Stimulated activated CD4-positive, alpha-beta T cell treated with anti-CD3 and anti-CD28 coated beads, TNF-alpha, amount 100 ng/mL, for 1 hour (primary cell): ENCODE measurements around the gene VPS35L.
"Not testable (repeated sequence)": the region's sequence is repeated elsewhere in the genome, so short reads cannot be mapped to it uniquely, and the experiment has no call there.

Experiments used
- DNase-seq, 3 donors: peaks; one replicate each; pipeline ENCODE4 v3.0.0-alpha.2; 2020; ENCODE audit warnings: low read depth in 3 of 3, low spot score in 1 of 3

VPS35L gene

DNA sequence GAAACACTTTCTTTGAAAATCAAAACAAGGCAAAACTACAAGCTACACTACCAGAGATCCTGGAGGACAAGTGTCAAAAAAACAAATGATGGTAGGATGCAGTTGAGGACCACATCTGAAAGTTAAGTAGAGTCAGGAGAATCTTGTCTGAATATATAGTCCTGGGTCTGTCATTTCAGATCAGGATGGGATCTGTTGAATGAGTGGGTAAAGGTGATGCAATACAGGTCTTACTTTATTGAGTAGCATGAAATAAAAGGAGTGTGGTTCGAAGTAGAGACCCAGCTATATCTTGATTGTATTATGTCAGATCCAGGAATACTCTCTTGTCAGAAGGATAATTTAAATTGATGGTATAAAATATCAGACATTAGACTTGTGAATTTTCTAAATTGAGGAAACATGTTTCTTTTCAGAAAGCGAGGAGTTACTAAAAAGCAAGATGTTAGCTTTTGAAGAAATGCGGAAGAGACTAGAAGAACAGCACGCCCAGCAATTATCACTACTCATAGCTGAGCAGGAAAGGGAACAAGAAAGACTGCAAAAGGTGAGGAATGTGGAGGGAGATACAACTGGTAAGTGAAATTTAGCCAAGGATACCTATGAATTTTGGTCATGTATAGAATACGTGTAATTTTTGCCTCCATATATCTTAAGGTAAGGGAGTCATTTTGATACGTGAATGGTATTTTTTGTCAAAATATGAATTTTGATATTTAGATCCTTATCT, 15.1 kb upstream of the VPS35L start:
- no peak for DNase-seq

DNA sequence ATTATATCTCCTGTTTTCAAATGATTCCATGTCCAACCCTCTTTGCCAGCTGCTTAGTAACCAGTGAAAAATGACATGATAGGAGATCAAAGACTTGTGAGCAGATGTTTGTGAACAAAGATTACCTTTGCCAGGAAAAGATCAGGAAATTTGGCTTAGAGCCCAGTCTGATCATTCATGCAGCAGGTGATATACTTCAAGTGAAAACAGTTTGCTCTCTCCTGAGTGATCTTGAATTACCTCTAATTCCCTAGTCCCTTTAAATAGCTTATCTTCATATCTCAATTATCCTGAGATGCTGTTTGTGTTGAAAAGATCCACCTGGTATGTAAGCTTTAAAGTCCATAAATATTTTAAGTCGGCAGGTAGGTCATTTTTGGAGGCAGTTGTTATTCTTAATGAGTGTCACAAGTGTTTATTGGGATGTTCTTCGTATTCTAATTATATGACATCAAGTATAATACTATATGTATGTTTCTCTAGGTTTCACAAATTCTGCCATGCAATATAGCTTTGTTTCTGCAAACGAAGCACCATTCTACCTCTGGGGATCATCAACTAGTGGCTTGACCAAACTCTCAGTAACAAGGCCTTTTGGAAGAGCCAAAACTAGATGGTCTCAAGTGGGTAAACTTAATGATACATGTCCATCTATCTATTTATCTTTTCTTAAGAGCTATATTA, 13.2 kb upstream of the VPS35L start:
- no peak for DNase-seq

DNA sequence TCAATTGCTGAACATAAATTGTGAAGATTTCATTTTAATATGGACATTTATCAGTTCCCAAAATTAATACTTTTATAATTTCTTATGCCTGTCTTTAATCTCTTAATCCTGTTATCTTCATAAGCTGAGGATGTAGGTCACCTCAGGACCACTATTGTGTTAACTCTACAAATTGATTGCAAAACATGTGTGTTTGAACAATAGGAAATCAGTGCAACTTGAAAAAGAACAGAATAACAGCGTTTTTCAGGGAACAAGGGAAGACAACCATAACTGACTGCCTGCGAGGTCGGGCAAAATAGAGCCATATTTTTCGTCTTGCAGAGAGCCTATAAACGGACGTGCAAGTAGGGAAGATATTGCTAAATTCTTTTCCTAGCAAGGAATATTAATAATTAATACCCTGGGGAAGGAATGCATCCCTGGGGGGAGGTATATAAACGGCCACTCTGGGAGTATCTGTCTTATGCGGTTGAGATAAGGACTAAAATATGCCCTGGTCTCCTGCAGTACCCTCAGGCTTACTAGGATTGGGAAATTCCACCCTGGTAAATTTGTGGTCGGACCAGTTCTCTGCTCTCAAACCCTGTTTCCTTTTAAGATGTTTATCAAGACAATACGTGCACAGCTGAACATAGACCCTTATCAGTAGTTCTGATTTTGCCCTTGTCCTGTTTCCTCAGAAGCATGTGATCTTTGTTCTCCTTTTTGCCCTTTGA, 12.1 kb upstream of the VPS35L start:
- not testable (repeated sequence) for DNase-seq

DNA sequence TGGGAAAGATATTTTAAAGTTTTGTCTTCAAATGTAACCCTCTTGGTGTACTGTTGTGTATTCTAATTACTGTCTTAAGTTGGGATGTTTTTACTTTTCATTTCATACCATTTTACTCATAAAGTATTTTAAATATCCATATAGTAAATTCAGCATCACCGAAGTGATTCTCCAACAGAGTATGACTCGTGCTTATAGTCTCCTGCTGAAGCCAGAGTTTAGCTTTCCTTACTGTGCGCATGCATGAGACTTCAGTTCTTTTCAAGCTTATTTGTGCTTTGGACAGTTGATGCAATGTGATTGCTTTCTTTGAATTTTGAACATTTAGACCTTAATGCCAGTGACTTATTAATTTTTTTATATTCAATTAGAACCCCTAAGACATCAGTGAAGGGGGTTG, 7.4 kb upstream of the VPS35L start:
- no peak for DNase-seq

DNA sequence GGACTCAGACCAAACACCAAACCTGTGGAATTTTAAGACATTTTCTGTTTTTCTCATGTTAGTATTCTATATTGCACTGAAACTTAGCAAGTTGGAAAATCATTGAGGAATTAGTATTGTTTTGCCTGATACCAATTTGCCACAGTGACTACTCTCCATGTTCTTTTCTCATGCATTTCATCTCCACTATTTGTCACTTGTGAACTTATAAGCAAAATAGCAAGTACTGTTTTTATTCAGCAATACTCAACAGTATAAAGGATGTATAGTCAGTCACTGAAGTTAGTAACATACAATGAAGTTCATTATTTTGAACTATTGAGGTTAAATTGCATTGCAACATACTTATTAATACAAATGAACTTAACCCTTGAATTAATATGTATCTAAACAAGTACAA, 5.8 kb upstream of the VPS35L start:
- DNase-seq: no peak

DNA sequence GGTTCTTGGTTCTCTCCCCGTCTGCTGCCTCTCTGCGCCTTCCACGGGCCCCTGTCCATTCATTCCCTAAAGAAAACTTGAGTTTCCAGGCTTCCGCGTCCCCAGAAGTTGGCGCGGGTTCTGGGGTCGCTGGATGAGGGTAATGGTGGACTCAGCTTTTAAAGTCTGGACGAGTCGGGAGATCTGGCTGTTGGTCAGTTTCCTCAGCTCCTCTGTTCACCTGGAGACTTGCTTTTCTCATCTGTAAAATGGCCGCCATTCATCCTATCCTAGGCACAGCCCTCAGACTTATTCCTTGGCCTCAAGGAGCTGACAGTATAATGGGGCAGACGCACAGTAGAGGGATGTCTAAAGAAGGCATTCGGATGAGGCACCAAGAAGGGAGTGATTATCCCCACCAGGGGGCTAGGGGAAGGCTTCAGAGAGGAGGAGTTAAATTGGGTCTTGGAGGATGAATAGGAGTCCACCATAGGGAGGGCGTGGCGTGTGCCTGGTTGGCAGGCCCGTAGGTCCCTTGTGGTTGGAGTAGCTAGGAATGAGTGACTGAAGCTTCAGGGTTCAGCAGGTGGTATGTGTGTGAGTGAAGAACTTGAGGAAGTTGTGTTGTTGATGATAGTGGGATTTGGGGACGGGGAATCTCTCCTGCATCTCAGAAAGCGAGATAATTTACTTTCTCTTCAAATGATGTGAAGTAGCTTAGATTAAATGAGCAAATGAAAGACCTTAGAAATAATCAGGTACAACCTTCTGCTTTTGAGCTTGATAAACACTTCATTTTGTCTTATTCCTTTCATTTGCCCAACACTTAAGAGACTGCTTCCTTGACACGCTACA, 652 bp downstream of the VPS35L start:
- DNase-seq: no peak

DNA sequence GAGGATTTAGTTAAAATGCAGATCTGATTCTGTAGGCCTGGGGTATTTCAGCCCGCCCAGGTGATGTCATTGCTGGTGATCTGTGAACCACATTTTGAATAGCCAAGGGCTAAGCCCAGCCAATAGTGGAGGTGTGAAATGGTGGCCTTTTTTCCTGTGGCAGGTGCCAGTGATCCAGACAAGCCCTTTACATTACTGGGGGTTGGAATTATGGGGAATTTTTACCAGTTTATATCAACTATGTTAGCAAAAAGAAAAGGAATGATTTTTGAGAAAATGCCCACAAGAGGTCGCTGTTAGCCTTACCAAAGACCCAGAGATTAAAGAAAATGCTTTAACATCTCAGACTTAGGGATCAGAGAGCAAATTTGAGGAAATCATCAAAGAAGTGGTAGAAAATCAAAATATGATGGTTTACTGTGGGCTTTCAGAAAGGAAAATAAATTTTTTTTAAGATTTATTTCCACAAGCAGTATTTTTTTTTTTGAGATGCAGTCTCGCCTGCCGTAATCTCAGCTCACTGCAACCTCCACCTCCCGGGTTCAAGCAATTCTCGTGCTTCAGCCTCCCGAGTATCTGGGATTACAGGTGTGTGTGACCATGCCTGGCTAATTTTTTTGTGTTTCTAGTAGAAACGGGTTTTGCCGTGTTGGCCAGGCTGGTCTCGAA, 3.9 kb downstream of the VPS35L start:
- DNase-seq: no peak

DNA sequence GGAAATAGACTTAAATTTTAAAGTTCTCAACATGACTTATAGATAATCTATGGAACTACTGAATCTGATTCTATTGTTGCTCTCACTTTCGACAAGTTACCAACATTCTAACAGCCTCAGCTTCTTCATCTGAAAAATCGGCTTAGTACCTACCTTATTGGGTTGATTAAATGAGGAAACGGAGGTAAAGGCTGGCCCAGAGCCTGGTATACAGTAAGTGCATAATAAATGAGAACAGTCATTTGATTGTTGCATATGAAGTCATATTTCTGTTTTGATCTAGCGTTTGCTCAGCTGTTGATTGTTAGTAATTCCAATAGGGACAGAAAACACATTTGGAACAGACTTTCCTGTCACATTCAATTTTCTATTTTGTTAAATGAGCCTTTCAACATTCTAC, 4.6 kb downstream of the VPS35L start:
- no peak for DNase-seq

DNA sequence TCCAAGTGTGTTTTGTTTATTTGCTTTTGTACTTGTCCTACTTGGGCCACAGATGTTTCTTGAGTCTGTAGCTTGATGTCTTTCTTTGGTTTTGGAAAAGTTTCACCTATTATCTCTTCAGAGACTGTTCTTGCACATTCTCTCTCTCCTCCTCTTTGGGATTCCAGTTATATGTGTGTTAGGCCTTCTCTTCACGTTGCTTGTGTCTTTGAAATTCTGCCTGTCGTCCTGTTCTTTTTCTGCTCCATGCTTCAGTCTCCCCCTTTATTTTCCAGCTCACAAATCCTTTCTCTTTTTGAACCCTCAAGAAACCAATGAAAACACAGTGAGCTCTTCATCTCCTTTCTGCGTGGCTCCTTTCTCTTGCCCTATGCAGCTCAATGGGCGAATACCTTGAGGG, 7.9 kb downstream of the VPS35L start:
- no peak for DNase-seq

DNA sequence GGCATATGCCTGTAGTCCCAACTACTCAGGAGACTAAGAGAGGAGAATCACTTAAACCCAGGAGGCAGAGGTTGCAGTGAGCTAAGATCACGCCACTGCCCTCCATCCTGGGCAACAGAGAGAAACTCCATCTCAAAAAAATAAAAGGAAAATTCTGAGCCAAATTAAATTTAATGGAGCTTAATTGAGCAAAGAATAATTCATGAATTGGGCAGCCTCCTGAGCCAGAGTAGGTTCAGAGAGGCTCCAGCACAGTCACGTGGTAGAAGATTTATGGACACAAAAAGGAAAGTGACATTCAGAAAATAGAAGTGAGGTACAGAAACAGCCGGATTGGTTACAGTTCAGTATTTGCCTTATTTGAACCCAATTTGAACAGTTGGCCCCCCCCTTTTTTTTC, 10.9 kb downstream of the VPS35L start:
- DNase-seq: no peak

DNA sequence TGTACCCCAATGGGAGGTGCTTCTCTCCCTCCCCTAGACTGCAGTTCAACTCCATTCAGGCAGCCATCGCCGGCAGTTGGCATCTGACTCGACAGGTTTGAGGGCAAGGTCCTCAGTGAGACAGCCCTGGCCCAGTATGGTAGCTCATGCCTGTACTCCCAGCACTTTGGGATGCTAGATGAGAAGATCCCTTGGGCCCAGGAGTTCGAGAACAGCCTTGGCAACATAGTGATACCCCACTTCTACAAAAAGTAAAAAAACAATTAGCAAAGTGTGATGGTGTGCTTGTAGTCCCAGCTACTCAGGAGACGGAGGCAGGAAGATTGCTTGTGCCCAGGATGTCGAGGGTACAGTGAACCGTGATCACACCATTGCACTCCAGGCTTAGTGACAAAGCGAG, 12.1 kb downstream of the VPS35L start:
- no peak for DNase-seq

DNA sequence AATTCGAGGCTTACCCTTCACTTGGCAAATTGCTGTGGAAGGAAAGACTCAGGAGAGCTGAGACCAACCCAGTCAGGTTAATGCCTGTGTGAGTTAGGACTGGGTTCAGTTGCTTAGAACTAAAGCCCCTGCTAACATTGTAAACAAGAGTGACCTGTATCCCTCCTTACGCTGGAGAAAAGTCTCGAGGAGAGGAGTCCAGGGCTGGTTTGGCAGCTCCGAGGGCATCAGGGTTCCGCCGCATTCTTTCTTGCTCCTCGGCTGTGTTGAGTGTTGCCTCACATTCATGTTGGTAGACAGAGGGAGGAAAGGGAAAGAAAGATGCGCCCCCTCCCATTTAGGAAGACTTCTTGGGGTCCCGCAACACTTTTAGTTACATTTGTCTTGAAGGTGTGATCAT, 18.5 kb downstream of the VPS35L start:
- no peak for DNase-seq

DNA sequence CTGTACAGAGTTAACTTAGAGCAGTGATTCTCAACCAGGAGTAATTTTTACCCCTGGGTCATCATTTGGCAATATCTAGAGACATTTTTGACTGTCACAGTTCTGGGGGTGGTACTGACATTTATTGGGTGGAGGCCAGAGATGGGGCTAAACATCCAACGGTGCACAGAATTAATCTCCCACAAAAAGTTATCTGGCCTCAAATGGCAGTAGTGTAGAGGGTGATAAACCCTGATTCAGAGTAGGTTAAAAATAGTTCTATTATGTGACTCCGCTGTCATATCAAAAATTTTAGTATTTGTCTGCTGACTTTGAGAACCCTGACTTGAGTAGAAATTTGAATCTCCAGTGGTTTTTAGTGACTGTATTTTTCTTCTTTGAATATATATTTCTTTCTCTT, 19.1 kb downstream of the VPS35L start:
- DNase-seq: no peak

DNA sequence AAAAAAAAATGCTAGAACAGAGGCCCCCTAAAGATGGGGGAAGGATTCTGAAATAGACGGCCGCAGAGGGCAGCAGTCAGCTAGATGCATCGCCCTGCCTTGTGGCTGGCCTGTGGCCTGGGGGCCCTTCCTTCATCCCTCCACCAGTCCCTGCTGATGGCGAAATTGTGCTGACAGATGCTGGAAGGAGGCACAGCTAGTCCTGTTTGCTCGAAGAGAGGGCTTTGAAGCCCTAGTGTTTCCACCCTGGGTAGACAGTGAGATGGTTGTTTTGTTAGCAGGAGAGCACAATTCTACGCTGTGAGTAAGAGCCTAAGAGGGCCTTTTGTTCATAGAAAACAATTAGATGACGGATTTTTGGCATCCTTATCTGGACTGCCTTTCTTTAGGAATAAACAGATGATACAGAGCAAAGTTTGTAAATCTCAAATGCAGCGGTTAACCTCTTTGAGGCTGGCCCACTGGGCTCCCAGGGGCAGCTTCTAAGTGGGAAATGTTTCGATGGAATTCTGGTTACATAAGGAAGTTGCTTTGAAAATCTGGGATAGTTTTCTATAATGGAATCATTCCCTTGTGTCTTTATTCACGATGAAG, 23.0 kb downstream of the VPS35L start:
- no peak for DNase-seq

DNA sequence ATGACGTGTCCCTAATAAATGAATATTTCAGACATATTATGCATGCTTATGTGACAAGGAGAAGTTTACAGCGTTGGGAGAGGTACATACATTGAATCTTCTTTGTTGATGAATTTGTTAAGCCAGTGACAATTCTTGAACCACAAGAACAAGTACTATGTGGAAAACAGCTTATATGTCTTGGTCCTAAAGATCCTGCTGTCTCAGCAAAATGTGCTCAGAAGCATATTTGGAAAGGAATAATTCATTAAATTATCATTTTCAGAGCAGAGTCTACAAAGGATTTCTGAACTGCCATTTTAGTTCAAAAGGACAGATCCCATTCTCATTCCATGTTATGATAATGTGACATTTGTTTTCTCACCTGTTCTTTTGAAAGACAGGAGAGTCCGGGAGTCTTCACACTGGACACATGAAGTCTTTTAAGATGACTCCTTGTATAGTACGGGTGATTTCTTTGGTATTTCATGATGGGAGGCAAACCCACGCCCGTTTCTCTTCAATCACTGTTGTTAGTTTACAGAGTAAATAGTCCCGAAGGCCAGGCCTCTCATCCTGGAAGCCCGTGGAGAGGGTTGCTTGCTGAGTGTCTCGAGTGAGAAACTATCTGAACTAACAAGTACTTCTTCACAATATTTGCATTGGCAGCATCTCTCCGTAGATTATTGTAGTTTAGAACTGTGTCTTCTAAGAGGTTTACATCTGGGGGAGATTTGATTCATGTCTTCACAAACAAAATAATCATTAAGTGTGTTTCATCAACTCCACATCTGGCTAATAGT, 26.7 kb downstream of the VPS35L start:
- DNase-seq: no peak

DNA sequence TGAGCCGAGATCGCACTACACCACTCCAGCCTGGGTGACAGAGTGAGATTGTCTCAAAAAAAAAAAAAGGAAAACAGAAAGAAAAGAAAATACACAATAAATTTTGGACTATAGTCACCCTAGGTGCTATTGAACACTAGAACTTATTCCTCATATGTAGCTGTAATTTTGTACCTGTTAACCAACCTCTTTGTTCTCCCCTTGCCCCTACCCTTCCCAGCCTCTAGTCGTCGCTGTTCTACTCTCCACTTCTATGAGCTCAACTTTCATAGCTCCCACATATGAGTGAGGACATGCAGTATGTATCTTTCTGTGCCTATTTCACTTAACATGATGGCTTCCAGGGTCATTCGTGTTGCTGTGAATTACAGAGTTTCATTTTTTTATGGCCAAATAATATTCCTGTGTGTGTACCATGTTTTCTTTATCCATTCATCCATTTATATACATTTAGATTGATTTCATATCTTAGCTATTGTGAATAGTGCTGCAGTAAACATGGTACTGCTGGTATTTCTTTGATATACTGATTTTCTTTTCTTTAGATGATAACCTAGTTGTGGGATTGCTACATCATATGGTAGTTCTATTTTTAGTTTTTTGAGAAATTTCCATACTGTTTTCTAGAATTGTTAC, 28.3 kb downstream of the VPS35L start:
- no peak for DNase-seq

DNA sequence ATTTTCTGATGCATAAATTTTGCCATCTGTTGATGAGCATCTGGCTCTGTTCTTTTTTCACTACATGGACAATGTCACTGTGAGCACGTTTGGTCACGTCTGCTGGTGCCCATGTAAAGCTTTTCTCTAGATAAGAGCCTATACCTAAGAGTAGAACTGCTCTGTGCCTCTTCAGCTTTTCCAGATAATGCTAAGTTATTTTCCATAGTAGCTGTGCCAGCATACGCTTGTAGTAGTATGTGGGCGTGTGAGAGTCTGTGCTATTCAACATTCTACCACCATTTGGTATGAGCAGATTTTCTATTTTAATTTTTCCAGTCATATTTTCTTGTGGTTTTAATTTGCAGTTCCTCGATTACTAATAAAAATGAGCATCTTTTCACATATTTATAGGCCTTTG, 33.2 kb downstream of the VPS35L start:
- DNase-seq: no peak

DNA sequence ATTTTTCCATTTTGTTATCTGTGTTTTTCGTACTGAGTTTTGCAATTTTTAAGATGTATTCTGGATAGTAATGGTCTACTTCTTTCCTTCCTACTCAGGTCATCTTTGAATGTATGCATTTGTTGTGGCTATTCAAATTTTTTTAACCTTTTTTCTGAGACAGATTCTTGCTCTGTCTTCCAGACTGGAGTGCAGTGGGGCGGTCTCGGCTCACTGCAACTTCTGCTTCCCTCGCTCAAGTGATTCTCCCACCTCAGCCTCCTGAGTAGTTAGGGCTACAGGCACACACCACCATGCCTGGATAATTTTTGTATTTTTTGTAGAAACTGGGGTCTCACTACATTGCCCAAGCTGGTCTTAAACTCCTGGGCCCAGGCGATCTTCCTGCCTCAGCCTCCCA, 33.6 kb downstream of the VPS35L start:
- DNase-seq: no peak

DNA sequence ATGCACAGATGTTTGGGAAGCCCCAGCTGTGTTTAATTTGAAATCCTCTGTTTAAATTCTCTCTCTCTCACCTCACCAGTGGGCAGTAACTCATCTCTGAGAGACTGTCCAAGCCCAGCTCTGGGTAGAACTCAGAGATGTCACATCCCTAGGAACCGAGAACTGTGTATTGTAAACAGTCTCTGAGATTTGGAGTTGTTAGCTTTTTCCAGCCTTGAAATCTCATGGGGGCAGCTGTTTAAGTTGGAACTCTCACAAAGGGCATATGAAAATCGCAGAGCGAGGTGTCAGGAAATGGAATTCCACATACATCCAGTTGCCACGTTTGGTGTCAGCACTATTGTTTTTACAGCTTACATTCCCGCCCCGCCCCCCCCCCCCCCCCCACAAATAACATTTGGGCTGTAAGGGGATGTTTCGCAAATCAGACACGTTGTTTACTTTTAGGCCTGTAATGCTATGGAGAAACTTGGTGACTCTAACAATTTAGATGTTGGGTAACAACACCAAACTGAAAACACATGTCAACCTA, 34.3 kb downstream of the VPS35L start:
- no peak for DNase-seq
